Measurements from ENCODE around the gene DCUN1D2.

DCUN1D2 gene

GRCh38 chr13:113490496-113491417, at the start of gene DCUN1D2:
Gene DCUN1D2 (minus strand): TSS chr13:113490711. CDS start chr13:113490669, 42 bp downstream.
- DNase-seq (ENCODE audit: extremely low read depth, low read depth) = peak; percentile 96
- TF ChIP-seq, protein P1, sequence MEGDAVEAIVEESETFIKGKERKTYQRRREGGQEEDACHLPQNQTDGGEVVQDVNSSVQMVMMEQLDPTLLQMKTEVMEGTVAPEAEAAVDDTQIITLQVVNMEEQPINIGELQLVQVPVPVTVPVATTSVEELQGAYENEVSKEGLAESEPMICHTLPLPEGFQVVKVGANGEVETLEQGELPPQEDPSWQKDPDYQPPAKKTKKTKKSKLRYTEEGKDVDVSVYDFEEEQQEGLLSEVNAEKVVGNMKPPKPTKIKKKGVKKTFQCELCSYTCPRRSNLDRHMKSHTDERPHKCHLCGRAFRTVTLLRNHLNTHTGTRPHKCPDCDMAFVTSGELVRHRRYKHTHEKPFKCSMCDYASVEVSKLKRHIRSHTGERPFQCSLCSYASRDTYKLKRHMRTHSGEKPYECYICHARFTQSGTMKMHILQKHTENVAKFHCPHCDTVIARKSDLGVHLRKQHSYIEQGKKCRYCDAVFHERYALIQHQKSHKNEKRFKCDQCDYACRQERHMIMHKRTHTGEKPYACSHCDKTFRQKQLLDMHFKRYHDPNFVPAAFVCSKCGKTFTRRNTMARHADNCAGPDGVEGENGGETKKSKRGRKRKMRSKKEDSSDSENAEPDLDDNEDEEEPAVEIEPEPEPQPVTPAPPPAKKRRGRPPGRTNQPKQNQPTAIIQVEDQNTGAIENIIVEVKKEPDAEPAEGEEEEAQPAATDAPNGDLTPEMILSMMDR (IDR thresholded peaks at IDR 0.05; ENCODE audit: low read depth, low read length) = no peak

DNA sequence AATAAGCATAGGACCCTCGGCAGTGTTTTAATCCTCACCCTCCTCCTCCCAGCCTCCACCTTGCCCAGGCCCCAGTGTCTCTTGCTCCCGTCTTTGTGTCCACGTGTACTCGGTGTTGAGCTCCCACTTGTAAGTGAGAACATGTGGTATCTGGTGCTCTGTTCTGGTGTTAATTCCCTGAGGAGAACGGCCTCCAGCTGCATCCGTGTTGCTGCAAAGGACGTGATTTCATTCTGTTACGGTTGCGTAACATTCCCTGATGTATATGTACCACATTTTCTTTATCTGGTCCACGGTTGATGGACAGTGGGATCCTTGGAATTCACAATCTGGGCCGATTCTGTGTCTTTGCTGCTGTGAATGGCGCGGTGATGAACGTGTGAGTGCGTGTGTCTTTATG, 49.3 kb upstream of the DCUN1D2 start:
- DNase-seq (ENCODE audit: extremely low read depth, low read depth) = no peak
- TF ChIP-seq, protein P1 (IDR thresholded peaks at IDR 0.05; ENCODE audit: low read depth, low read length) = no peak

- TF ChIP-seq, protein P1 (IDR thresholded peaks at IDR 0.05; ENCODE audit: low read depth, low read length) = no peak
- DNase-seq (ENCODE audit: extremely low read depth, low read depth) = no peak
Measured at GRCh38 chr13:113539176-113539575, 48.7 kb upstream of the DCUN1D2 start.

DNA sequence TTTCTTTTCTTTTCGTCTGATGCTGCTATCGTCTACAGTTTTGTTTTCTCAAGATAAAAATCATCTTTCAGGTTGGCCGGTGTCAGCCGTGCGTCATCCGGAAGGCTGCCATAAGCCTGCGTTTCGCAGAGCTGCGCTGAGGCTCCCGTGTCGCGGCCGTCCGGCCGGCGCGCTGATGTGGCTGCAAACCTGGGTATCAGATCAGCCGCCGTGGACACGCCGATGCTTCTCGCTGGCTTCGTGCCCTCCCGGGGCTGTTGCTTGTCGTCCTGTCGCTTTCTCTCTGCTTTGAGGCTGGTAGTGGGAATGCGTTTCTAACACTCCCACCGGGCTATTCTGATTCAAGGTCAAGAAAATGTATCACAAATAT, 48.2 kb upstream of the DCUN1D2 start:
- no peak for DNase-seq (ENCODE audit: extremely low read depth, low read depth)
- TF ChIP-seq, protein P1 (IDR thresholded peaks at IDR 0.05; ENCODE audit: low read depth, low read length) = no peak

- no peak for DNase-seq (ENCODE audit: extremely low read depth, low read depth)
- TF ChIP-seq, protein P1 (IDR thresholded peaks at IDR 0.05; ENCODE audit: low read depth, low read length) = no peak
Measured at GRCh38 chr13:113537909-113538688, 47.6 kb upstream of the DCUN1D2 start.

- no peak for DNase-seq (ENCODE audit: extremely low read depth, low read depth)
- TF ChIP-seq, protein P1 (IDR thresholded peaks at IDR 0.05; ENCODE audit: low read depth, low read length) = no peak
Measured at GRCh38 chr13:113537205-113537604, 46.7 kb upstream of the DCUN1D2 start.

All from AG09319 (cell line).